ENCODE results near the gene HOXA6.

- TF ChIP-seq CTCF (IDR thresholded peaks at IDR 0.05) (no peak), EZH2 (IDR thresholded peaks at IDR 0.05; ENCODE audit: borderline replicate concordance, insufficient read depth, low read depth, low read length, poor library complexity, severe bottlenecking) (no peak)
These were observed 46.2 kb downstream of the HOXA6 start for GRCh38 chr7:27101171-27101956.

Data from B cell (primary cell).